NCI-H226 (cell line): ENCODE data around the gene ALCAM.

ENCODE experiments used
- DNase-seq: peaks from one replicate; pipeline ENCODE4 v3.0.0-alpha.2; 2015

The ALCAM gene

DNA sequence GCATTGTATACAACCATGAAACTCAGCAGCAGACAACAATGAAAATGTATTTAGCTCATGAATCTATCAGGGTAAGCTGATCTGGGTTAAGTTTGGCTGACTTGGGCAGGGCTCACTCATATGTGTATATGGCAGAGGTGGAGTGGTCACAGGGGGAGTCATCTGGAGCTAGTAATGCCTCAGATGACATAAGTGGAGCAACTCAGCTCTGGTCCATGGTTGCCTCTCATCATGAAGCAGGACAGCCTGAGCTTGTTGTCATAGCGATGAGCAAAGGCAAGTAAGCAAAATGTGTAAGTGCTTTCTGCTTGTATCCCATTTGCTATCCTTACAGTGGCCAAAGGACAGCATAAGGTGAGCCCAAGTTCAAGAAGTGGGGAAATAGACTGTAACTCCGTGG, 64.5 kb downstream of the ALCAM start:
- no peak for DNase-seq

DNA sequence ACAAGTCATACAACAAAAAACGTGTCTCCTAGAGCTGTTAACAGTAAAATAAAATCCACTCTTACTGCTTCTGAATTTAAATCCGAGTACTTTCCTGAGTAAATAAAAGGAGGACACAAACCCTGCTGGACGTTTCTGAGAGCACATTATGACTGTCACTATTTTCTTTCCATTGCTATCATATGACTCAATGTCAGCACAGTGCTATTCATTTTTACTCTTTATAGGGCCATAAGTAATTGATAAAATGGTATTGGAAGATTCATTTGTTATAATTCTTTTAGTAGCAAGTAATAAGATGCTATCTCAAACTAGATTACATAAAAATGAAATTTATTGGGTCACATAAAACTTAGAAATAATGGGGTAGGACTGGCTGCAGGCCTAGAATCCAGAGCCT, 68.6 kb downstream of the ALCAM start:
- no peak for DNase-seq

GRCh38 chr3:105436687-105437086, 70.0 kb downstream of the ALCAM start:
- DNase-seq: peak; percentile 38

GRCh38 chr3:105440113-105440512, 73.4 kb downstream of the ALCAM start:
- no peak for DNase-seq

DNA sequence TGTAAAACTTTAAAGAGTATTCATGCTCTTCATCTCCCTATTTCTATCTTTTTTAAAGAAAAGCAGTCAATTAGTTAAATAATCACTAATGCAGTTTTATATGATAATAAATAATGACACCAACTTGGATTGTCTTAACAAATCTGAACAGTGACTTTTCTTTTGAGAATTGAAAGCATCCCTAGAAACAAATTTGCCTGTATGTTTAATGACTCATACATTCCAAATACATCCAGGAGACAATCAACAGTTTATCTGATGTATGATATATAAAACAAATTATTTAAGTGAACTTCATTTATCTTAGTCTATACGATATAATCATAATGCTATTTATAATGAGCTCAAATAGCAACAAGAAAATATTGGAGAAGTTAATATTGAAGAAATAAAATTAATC, 78.0 kb downstream of the ALCAM start:
- DNase-seq: peak; percentile 15

- DNase-seq: no peak
Observed at GRCh38 chr3:105448338-105448982, 81.8 kb downstream of the ALCAM start.

DNA sequence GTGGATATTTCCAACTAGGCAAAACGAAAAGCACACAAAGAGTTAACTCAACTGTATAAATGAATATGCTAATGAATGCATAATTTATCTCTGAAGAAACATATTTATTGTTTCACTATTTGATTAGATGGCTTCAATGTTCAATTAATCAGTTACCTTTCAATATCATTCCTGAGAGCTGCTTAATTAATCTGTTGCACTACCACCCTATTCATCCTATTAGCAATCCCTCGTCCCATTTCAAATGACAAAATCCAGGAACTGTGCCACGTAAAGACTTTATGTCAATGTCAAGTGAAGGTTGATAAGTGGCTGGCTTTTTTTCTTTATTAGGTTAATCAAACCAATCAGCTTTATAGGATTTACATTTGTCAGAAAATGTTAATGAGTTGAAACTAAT, 82.7 kb downstream of the ALCAM start:
- DNase-seq: no peak

- DNase-seq: no peak
Observed at GRCh38 chr3:105456017-105456416, 89.3 kb downstream of the ALCAM start.

GRCh38 chr3:105458518-105459215, 92.0 kb downstream of the ALCAM start:
- DNase-seq: peak; percentile 62

- no peak for DNase-seq
Observed at GRCh38 chr3:105459566-105460290, 93.0 kb downstream of the ALCAM start.

- DNase-seq: no peak
Observed at GRCh38 chr3:105463620-105464019, 96.9 kb downstream of the ALCAM start.

DNA sequence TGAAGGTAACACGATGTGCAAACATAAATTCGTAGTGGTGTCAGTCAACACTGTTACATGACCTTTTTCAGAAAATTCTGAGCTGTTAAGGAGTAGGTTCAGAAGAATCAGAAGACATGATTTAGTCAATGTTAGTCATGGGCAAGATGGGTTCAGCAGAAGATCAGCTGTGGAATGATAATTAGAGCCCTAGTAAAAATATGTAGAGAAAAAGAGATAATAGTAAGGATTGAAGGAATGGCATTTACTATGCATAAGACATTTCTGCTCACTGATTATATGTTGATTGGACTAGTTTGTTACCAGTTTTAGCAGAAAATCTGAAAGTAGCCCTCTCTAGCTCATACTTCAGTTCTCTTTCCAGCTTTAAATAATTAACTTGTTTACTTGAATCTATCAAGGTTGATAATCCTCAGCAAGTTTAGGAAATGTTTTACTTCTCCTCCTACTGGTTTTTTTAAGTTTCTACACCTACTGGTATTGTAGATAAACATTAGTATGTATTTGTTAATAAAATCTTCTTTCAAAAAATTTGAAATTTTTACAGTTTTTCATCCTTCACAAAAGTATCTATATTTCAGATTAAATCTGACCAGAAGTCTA, 98.6 kb downstream of the ALCAM start:
- DNase-seq: no peak

GRCh38 chr3:105466072-105466471, 99.4 kb downstream of the ALCAM start:
- no peak for DNase-seq

GRCh38 chr3:105466495-105467404, 100.0 kb downstream of the ALCAM start:
- no peak for DNase-seq

DNA sequence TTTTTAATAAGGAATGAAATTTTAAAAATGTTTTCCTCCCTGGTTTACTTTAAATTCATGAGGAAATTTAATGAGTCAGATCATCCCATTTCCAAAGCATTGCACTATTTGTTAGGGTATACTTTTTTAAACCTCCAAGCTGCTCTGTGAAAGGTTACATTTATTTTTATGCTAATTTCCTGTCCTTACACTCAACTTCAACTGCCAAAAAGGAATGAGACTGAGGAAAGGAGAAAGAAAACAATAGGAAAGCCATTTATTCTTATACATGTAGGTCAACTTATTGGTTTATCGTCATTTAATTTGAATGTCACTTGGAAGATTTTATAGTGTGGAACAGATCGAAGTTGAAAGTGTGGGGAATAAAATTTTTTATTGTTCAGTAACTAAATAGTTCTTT, 104.1 kb downstream of the ALCAM start:
- DNase-seq: no peak

DNA sequence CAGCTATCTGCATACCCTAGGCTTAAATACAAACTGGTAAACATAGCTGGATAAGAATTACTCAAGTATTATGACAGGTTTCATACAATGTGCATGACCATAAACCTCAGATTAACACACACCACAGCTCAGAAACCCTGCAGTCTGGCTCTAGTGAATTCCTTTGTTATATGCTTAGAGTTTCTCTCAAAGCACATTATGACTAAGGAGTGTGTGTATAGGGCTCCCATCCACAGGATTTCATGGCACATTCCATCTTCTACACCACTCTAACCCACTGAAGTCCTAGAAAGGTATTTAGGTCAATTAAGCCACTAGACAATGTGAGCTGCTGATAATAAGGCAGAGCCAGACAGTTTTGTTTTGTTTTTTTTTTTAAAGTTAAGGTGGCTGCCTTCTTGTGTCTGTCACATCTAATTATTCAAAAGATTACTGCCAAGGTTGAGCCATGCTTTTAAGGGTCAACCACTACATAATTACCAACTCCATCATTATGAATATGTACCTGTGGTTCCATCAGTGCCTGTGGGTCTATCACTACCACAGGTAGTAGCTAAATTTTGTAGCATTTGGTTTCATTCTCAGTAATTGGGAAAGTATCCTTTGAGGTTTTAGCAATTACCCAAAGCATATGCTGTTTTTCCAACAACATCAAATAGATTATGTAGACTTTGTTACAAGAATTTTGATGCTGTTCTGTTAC, 107.0 kb downstream of the ALCAM start:
- DNase-seq: peak; percentile 90

DNA sequence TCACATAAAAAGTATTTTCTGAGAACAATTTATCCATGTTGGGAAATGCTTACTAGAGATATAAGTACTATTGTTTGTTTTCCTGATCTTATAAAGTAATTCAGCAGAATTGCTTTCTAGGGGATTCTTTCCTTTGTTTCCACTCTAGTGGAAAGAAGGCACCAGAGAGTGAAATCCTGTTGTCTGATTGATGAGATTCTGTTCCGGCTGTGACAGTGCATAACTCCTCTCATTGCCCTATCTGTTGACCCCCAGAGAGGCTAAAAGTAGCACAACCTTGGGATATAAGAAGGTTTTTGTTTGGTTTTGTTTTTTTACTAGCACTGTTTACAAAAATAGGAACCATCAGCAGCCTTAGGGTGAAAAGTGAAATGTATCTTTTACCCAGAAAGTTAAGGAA, 114.1 kb downstream of the ALCAM start:
- no peak for DNase-seq

- peak; percentile 37 for DNase-seq
Observed at GRCh38 chr3:105483476-105483875, 116.8 kb downstream of the ALCAM start.

GRCh38 chr3:105490045-105490444, 123.3 kb downstream of the ALCAM start:
- DNase-seq: no peak

DNA sequence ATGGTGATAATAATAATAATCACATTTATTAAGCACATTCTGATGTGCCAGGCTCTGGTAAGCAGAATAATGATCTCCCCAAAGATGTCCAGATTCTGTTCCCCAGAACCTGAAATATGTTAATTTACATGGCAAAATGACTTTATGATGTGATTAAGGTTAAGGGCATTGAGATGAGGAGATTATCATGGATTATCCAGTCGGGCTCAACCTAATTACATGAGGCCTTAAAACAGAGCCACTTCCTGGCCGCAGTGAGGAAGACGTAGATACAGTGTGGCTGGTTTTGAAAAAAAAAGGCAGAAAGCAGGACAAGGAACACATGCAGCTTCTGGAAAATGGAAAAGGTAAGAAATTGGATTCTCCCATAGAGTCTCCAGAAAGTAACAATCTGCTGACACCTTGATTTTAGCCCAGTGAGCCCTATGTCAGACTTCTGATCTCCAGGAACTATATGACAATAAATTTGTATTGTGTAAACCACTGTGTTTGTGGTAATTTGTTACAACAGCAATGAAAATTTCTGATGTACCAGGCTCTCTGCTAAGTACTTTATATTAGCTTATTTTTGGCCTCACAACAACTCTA, 126.7 kb downstream of the ALCAM start:
- no peak for DNase-seq

DNA sequence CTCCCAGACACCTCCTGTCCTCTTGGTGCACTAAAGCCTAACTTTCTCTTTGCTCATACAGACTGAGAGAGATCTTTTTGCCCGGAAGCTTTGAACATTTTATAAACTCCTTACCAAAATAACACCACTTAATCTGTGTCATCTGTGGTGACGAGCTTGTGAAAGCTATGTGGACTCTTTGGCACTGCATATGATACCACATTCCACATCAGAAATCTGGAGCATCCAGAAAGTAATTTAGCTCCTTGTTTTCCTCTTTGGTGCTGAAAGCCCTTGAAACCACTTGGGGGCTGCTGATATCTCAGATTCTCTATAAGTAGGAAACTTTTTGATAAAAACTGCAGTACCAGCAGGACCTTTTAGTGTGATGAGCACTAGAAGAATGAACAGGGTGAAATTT, 128.3 kb downstream of the ALCAM start:
- DNase-seq: no peak

DNA sequence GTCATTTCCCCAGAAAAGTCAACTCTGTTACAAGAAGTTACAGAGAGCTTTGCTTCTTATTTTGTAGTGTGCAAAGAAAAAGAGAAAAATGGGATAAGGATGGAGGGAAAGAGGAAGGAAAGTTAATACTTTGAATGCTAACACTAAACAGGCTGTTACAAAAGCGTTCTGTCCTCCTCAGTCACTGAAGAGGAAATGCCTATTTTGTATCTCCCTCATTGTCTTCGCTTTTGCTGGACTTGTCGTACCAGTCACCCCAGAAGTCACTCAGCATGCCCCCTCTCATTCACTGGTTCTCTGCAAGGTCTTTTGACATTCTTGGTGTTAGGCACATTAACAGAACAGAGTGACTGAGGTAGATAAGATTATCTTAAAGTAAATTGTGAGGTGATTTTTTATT, 129.6 kb downstream of the ALCAM start:
- DNase-seq: no peak
